Fibroblast of skin of right biceps (primary cell): ENCODE data around the gene IFITM1.
A peak's percentile ranks its signal among the peaks of the same experiment; 100 is the strongest.
"Not testable (repeated sequence)": the region's sequence is repeated elsewhere in the genome, so short reads cannot be mapped to it uniquely, and the experiment has no call there.

Source experiments
- DNase-seq: peaks from one replicate; pipeline ENCODE4 v3.0.0-alpha.2; 2013

The IFITM1 gene

GRCh38 chr11:282630-283360 lies 31.0 kb upstream of the IFITM1 start:
- DNase-seq, result no peak

DNA sequence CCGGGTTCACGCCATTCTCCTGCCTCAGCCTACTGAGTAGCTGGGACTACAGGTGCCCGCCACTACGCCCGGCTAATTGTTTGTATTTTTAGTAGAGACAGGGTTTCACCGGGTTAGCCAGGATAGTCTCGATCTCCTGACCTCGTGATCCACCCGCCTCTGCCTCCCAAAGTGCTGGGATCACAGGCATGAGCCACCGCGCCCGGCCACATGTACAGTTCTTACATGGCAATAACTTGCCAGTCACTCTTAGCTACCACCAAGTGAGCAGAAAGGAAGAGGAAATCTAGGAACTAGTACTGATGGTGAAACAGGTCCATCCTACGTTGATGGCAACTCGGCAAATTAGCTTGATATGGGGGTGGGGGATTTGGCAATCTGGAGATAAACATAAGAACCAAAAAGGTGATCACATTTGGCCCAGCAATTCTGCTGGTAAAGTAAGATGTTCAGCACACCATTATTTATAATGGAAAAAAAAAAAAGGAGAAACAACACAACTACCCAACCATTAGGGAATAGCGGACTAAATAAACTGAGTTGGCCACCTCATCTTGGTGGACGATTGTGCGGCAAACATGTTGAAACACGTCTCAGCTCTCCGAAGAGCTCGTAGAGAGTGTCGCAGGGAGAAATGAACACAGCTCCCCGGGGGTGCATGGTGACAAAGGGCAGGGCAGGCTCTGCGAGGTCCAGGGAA lies 30.3 kb upstream of the IFITM1 start:
- DNase-seq, result no peak

DNA sequence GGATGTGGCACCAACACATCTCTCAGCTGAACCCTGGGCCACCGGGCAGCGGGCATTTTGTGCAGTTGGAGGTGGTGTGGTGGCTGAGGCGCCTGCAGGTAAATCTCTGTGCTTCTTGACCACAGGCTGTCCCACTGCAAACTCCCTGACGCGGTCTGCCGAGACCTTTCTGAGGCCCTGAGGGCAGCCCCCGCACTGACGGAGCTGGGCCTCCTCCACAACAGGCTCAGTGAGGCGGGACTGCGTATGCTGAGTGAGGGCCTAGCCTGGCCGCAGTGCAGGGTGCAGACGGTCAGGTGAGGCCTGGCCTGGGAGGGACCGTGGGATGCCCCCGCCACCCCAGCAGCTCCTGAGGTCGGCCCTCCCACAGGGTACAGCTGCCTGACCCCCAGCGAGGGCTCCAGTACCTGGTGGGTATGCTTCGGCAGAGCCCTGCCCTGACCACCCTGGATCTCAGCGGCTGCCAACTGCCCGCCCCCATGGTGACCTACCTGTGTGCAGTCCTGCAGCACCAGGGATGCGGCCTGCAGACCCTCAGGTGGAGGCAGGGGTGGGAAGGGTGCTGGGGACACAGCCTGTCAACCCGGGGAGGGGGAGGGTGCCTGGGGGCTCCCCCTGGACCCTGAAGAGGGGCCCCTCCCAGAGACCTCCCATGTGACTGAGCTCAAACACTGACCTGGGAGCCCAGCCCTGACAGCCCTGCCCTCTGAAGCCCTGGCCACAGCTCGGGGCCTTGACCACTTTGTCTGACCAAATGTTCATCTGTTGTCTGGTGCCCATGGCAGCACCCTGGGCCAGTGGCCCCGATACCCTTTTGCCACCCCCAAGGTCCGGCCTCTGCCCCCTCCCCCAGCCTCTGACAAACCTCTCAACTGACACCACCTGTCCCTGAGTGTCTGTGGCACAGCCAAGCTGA lies 29.5 kb upstream of the IFITM1 start:
- DNase-seq, result no peak

DNA sequence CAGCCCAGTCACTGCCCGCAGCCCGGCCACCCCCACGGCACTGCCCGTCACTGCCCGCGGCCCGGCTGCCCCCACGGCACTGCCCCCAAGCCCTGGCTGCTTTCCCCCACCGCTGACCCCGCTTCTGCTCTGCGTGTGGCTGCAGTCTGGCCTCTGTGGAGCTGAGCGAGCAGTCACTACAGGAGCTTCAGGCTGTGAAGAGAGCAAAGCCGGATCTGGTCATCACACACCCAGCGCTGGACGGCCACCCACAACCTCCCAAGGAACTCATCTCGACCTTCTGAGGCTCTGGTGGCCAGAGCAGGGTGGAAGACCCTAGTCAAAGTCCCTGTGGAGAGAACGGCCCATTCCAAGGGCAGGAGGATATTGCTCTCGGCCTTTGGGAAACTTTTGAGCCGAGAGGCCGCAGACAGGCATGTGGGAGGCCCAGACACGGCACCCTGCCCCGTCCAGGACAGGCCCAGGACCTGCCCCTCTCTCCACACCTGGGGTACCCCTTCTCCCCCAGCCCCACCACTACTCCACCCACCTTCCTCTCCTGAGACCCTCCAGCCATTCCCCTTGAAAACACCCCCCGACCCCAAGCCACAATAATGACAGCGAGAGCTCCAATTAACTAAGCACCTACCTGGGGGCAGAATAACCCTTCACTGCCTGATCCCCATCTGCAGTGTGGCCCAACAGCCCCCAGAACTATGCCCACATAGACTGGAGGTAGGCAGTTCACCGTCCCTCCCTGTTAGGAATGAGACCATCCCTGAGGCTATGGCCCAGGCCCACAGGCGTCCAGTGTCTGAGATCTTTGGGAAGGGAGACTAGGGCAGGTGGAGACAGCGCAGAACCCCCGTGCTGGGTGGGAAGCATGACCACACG lies 28.6 kb upstream of the IFITM1 start:
- DNase-seq, result no peak

GRCh38 chr11:285894-286220 lies 28.0 kb upstream of the IFITM1 start:
- no peak for DNase-seq

- DNase-seq, result not testable (repeated sequence)
Measured at GRCh38 chr11:286977-287820, 26.6 kb upstream of the IFITM1 start.

DNA sequence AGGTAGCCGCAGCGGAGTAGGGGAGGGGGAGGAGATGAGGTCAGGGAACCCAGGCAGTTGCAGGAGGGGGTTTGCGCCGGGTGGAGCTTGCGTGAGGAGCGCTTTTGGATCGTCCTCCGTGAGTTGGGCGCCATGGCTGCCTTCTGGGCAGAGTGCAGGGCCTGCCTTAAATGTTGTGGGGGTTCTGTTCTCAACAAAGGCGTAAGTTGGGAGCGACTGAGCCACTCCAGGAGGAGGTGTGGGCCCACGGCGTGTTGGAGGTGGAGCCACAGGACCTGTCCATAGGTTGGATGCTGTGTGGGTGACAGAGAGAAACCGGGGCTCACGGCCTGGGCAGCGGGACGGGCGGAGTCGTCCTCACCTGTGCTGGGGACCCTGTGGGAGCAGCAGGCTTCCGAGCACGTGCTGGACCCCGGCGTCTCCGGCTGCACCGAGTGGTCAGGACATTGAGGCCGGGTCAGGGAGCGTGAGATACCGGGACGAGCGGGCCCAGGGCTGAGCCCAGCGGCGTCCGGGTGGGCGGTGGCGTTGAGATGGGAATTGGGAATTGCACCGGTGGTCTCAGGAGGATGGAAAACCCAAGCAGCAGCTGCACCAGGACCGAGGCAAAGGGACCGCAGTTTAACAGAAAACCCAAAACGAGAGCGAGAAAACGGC lies 25.9 kb upstream of the IFITM1 start:
- no peak for DNase-seq

GRCh38 chr11:288478-289397 lies 25.1 kb upstream of the IFITM1 start, which contains the start of gene PGGHG:
PGGHG (plus strand) TSS chr11:289126; CDS start chr11:289817, 691 bp downstream.
- peak; percentile 54 for DNase-seq

GRCh38 chr11:289398-289711 lies 24.5 kb upstream of the IFITM1 start:
- no peak for DNase-seq

GRCh38 chr11:289712-290620 lies 23.9 kb upstream of the IFITM1 start:
- no peak for DNase-seq

- DNase-seq, result no peak
Measured at GRCh38 chr11:290621-291231, 23.1 kb upstream of the IFITM1 start.

- no peak for DNase-seq
Measured at GRCh38 chr11:291281-292210, 22.3 kb upstream of the IFITM1 start.

GRCh38 chr11:292211-293121 lies 21.4 kb upstream of the IFITM1 start:
- no peak for DNase-seq

- DNase-seq, result no peak
Measured at GRCh38 chr11:293271-293851, 20.5 kb upstream of the IFITM1 start.

GRCh38 chr11:293852-294661 lies 19.8 kb upstream of the IFITM1 start:
- no peak for DNase-seq
